Measurements from ENCODE around the gene KCNK3.

DNA sequence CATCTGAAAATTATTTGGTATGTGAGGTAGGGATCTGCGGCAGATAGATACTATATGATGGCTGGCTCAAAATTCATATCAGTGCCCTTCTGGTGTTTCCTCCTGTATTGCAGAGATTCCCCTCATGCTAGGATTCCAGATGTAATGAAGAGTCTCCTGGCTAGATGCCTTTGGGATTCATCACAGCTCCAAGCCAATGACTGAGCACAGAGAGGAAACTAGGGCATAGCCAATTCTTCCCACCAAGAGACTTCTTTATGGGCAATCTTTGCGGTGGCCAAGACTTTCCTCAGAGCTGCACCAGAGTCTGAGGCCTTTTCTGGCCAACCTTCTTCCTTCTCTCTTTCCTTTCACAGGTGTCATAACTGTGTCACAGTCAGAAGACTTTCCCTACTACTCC lies 25.9 kb upstream of the KCNK3 start:
- no peak for TF ChIP-seq POLR2A (IDR thresholded peaks at IDR 0.05)
- TF ChIP-seq CTCF (IDR thresholded peaks at IDR 0.05 in 8 of 11, conservative IDR thresholded peaks at IDR 0.05 in 3 of 11) = no peak
- TF ChIP-seq POLR2AphosphoS5 (IDR thresholded peaks at IDR 0.05) = no peak

All from spleen (tissue), 7 donors.